ENCODE data around the gene MYH14.
"Not testable (repeated sequence)": the region's sequence is repeated elsewhere in the genome, so short reads cannot be mapped to it uniquely, and the experiment has no call there.

MYH14 gene

DNA sequence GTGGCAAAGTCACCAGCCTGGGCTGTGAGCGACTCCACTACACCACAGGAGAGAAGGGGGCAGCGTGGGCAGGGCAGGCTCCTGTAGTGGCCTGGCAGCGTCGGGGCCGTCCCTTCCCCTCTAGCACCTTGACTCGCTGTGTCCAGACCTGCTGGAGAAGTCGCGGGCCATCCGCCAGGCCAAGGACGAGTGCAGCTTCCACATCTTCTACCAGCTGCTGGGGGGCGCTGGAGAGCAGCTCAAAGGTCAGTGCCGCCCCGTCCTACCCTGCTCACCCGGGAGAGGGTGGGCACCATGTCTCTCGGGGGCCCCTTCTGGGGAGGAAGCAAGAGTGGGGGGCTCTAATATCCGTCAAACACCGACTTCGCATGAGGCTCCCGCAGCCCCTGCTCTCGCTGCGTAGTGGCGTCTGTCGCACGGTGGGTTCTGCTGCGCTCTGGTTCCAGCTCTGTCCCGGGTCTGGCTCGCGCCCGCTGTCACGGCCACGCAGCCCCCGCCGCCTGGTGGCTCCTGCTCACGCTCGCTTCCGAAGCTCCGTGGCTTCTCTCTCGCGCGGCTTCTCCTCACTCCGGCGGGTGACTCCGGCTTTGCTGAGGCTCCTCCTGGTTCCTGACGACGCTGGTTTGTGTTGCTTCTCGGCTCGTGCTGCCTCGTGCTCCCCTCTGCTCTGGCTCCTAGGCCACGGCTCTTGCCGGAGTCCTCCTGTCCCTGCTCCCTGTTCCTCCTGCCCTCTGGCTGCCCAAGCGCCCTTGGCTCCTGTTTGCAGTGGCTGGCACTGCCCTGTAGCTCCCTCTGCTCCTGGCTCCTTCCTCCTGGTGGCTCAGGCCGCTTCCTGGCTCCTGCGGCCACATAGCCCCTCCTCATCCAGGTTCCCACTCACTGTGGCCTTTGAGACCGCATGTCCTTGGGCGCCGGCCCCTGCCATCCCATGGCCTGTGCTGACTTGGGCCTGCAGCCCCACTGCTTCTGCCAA, 27.2 kb downstream of the MYH14 start:
- DNase-seq = no peak

DNA sequence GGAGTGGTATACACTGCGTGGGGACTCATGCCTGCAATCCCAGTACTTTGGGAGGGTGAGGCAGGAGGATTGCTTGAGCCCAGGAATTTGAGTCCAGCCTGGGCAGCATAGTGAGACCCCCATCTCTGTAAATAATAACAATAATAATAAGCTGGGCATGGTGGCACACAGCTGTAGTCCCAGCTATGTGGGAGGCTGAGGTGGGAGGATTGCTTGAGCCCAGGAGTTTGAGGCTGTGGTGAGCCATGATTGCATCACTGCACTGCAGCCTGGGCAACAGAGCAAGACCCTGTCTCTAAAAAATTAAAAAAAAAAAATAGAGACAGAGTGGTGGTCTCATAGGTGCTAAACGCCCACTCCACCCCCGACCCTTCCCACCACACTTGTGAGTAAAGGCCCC, 28.0 kb downstream of the MYH14 start:
- not testable (repeated sequence) for DNase-seq

DNA sequence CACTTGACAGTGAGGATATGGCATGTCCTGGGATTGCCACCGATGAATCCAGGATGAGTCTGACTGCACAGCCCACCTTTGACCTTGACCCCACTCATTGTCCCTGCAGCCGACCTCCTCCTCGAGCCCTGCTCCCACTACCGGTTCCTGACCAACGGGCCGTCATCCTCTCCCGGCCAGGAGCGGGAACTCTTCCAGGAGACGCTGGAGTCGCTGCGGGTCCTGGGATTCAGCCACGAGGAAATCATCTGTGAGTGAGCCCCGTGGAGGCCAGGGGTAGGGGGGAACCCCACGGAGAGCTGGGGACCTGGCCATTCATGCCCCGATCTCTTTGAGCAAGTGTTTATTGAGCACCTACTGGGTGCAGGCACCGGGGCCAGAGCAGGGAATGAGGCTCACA, 28.4 kb downstream of the MYH14 start:
- DNase-seq = no peak

DNA sequence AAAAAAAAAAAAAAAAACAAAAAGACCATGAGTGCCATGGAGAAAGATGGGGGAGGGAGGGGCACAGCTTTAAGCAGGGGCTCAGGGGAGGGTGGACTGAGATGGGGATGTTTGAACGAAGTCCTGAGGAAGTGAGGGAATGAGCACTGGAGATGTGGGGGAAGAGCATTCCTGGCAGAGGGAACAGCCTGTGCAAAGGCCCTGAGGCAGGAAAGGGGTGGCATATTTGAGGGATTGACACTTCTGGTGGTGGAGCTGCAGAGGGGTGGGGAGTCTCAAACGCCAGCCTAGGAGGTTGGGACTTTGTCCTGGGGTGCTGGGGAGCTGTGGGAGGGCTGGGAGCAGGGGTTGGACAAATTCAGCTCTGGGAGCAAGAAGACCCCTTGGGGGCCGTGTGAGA, 29.2 kb downstream of the MYH14 start:
- DNase-seq = no peak

DNA sequence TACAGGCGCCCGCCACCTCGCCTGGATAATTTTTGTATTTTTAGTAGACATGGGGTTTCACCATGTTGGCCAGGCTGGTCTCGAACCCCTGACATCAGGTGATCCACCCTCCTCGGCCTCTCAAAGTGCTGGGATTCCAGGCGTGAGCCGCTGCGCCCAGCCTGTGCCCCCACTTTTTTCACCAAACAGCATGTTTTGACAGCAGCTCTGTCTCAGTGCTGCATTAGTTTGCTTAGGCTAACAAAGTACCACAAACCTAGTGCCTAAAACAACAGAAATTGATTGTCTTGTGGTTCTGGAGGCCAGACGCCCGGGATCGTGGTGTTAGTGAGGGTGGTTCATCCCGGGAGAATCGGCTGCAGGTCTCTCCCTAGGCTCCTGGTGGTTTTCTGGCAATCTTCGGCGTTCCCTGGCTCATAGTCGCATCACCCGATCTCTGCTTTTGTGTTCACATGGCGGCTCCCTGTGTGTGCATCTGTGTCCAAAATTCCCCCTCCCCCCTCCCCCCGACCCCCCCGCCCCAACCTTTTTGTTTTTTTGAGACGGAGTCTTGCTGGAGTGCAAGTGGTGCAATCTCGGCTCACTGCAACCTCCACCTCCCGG, 30.0 kb downstream of the MYH14 start:
- no peak for DNase-seq

DNA sequence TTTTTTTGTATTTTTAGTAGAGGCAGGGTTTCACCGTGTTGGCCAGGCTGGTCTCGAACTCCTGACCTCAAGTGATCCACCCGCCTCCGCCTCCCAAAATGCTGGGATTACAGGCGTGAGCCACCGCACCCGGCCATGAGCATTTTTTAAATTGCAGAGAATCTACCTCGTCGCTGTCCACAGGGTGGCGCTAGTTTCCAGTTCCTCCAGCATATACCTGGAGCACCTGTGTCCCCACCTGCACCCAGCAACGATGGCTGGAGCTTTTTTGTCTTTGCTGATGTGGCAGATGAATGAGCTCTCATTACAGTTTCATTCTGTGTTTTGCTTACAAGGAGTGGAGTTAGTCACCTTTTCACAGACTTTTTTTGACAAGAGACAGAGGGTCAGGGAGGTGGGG, 34.1 kb downstream of the MYH14 start:
- not testable (repeated sequence) for DNase-seq

DNA sequence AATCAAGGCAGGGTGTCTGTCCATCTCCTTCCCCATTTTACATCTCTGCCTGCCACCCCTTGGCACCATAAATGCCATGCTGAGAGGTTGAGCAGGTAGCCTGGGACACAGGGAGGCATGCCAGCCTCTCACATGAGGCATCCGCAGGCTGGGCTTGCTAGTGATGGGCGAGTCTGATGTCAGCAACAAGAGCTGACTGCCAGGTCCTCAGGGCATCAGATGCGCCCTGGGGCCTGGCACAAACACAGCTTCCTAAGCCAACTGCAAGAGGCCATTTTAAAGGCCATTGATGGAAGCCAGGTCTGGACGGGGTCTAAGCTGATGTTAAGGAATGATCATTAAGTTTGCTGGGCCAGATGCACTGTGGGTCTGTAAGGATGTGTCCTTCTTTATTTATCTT, 34.6 kb downstream of the MYH14 start:
- no peak for DNase-seq

DNA sequence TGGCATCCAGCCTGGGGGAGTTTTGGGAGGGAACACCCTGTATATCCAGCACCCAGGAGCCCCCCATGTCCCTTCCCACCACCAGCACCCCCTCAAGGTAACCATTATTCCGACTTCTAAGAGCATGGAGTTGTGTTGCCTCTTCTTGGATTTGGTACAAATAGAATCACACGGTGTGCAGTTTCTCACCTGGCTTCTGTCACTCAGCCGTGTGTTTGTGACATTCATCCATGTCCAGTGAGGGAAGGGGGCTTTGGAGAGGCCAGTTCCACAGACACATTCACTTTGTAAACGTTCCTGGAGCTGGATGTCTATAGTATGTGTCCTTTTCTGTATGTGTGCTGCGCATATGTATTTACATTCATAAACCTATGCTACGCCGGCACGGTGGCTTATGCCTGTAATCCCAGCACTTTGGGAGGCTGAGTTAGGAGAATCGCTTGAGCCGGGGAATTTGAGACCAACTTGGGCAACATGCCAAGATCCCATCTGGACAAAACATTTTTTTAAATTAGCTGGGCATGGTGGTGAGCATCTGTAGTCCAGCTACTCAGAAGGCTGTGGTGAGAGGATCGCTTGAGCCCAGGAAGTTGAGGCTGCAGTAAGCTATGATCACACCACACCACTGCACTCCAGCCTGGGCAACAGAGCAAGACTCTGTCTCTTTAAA, 36.6 kb downstream of the MYH14 start:
- no peak for DNase-seq

DNA sequence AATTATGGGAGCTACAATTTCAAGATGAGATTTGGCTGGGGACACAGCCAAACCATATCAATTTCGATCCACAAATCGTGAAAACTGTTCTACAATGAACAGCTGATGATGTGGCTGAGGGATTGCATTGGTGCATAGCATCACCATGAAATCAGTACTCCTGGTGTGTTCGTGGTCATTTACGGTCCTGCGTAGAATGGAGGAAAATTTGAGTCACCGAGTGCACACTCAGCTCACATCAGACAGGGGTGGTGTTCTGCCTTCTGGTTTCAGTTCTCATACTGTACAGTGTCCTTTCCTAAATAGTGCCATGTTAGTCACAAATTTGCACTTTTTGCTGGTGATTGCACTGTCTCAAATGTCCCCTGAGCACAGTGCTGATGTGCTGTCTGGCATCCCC, 39.2 kb downstream of the MYH14 start:
- DNase-seq = no peak

DNA sequence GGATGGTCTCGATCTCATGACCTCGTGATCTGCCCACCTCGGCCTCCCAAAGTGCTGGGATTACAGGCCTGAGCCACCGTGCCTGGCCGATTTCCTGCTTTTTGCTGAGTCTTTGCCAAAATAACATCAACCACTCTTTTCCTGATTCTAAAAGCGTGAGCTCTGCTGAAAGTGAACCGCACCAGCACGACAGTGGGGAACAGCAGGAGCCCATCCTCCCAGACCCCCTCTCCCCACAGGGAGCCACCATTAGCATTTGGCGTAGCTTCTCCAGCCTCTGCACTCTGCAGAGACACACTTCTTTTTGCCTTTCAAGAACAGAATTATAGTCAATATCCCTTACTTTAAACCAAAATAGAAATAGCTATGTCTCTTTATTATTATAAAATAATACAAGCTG, 41.3 kb downstream of the MYH14 start:
- DNase-seq = no peak

DNA sequence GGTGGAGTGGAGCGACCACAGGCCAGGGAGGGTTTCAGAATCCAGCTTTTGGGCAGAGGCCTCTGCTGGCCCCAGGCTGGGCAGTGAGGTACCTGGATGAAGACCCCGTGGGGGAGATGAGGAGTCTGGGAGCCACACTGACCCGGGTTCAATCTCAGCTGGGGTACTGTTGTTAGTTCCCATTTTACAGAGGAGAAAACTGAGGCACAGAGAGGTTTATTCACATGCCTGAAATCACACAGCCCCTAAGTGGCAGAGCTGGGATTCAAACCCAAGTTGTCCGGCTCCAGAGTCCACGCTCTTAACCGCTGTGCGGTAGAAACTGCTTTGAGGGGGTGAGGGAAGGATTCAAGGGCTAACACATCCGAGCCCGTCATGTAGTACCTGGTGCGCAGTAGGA, 45.0 kb downstream of the MYH14 start:
- no peak for DNase-seq

DNA sequence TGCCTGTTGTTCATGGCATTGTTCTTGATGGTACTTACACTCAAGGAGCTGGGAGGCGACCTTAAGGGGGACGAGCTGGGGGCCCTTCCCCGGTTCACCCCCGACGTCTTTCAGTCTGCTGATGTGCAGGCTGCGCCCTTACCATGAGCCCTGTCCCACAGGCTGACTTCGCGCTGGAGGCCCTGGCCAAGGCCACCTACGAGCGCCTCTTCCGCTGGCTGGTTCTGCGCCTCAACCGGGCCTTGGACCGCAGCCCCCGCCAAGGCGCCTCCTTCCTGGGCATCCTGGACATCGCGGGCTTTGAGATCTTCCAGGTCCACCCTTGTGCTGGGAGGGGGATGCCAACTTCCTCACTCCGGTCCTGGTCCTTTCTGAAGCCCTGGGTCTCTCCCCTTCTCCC, 45.4 kb downstream of the MYH14 start:
- DNase-seq = no peak

DNA sequence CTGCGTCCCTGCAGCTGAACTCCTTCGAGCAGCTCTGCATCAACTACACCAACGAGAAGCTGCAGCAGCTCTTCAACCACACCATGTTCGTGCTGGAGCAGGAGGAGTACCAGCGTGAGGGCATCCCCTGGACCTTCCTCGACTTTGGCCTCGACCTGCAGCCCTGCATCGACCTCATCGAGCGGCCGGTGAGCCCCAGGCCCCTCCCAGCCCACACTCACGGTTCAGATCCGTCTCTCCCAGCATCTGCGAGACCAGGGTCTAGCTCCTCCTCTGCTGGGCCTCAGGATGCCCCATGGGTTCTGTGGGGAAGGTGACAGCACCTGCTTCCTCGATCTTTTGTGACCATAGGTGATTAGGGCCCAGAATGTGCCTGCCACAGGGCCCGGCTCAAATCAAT, 46.2 kb downstream of the MYH14 start:
- no peak for DNase-seq

DNA sequence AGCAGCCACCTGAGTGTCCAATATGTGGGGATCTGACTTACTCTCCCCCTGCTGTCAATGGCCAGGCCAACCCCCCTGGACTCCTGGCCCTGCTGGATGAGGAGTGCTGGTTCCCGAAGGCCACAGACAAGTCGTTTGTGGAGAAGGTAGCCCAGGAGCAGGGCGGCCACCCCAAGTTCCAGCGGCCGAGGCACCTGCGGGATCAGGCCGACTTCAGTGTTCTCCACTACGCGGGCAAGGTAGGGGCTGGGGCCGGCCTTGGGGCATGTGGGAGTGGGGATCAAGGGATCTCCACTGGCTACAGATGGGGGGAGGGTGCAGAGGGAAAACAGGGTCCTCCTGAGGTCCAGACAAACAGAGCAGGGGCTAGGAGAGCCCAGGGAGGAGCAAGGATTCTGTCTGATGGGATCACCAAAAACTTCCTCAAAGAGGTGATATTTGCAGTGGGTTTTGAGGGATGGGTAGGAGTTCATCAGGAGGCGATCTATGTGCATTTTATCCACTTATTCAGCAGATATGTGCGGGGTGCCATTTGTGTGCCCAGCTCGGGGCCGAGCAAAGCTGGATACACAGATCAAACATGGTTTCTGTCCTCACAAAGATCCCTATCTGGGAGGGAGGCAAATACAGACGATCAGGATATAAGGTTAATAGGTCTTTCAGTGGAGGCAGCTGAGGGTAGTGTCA, 47.2 kb downstream of the MYH14 start:
- DNase-seq = no peak

DNA sequence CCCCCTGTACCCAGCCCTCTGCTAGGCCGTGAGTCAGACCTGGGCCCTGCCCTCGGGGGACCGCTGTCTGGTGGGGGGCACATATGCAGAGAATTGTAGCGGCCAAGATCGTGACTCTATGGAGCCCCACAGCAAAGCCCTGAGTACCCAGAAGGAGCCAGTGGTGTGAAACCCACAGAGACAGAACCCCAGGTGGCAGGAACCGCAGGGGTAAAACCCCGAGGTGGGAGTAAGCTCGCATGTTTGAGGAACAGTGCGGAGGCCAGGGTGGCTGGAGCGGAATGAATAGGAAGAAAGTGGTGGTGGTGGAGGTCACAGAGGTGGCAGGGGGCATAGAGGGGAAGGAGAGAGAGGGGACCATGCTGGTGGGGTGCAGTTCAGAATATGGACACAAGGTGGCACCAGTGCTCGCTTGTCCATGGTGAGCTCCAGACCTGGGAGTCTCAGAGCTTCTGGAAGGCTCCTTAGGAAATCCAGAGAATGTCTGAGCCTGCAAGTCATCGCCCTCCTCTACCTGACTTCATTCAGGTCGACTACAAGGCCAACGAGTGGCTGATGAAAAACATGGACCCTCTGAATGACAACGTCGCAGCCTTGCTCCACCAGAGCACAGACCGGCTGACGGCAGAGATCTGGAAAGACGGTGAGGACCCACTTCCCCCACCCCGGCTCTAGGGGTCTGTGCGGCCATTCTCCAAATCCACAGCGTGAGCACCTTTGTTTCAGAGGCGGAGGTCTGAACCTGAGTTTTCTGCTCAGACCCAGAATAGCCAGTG, 48.9 kb downstream of the MYH14 start:
- no peak for DNase-seq

DNA sequence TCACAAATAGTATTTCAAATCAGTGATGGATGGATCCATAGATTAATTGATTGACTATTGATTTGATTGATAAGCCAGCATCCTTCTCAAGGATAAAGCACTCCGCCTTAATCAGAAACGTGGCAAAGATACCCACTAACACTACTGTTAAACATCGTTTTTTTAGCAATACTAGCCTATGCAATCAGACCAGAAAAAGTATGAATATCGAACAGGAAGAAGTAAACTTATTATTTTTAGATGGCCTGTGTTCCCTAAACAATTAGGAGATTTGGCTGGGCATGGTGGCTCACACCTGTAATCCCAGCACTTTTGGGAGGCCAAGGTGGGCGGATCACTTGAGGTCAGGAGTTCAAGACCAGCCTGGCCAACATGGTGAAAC, 49.5 kb downstream of the MYH14 start:
- DNase-seq = no peak

DNA sequence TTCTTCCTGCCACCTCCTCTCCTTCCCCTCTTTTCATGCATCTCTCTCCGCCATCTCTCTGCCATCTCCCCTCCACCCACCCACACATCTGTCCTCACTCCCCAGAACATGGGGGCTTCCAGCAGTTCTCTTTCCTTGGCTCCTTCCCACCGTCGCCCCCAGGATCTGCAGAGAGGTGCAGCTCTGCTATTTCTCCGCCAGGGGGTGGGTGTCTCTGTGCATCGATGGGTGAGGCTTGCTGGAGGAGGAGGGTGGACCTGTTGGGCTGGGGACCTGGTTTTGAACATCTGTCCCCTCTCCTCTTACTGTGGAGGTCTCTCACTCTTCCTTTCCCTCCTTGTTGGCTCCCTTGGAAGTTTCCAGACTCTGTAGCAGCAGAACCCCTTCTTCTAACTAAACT, 51.7 kb downstream of the MYH14 start:
- DNase-seq = no peak

DNA sequence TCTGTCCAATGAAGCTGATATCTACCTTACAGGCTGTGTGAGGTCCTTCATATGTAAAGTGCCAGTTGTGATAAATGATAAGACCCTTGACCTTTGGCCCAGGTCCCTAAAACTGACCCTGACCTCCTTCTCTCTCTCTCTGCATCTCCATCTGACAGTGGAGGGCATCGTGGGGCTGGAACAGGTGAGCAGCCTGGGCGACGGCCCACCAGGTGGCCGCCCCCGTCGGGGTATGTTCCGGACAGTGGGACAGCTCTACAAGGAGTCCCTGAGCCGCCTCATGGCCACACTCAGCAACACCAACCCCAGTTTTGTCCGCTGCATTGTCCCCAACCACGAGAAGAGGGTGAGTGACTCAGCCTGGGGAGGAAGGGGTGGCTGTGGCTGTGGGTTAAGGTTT, 53.7 kb downstream of the MYH14 start:
- DNase-seq = no peak

DNA sequence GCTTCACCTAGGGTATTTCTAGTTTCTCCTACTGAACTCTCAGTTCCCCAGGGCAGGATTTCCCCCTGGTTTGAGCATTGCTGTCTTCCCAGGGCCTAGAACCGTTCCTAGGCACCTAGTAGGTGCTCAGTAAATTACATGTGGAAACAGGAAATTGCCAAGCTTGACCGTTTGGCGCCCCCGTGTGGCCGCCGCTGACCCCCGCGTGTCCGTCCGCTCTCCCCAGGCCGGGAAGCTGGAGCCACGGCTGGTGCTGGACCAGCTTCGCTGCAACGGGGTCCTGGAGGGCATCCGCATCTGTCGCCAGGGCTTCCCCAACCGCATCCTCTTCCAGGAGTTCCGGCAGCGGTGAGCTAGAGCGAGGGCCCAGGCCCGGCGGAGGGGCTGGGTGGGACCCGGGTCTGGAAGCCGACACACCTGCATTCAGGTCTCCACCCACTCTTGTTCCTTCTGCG, 55.5 kb downstream of the MYH14 start:
- no peak for DNase-seq

DNA sequence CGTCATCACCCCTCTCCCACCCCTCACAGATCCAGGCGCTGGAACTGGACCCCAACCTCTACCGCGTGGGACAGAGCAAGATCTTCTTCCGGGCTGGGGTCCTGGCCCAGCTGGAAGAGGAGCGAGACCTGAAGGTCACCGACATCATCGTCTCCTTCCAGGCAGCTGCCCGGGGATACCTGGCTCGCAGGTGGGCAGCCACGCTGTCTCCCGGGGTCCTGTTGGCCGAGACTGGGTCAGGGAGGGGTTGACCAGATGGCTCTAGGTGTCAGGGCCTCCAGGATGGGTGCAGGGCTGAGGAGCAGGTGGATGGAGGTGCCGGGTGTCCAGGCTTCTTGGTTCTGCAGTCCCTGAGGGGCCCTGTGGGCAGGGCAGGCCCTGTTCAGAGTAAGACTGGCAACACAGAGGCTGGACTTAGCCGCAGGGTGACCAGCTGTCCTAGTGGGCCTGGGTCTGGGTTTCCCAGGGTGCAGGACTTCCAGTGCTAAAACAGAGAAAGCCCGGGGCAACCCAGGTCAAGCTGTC, 58.1 kb downstream of the MYH14 start:
- no peak for DNase-seq

DNA sequence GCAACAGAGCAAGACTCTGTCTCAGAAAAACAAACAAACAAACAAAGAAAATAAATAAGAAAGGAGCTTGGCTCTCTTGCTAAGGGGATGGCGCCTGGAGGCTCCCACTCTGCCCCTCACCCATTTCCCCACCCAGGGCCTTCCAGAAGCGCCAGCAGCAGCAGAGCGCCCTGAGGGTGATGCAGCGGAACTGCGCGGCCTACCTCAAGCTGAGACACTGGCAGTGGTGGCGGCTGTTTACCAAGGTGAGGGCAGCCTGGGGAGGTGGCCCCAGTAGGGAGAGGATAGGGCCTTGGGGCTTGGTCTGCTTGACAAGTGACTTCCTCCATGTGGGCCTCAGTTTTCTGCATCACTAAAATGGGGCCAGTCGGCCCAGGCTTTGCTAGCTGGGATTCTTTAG, 59.8 kb downstream of the MYH14 start:
- no peak for DNase-seq

DNA sequence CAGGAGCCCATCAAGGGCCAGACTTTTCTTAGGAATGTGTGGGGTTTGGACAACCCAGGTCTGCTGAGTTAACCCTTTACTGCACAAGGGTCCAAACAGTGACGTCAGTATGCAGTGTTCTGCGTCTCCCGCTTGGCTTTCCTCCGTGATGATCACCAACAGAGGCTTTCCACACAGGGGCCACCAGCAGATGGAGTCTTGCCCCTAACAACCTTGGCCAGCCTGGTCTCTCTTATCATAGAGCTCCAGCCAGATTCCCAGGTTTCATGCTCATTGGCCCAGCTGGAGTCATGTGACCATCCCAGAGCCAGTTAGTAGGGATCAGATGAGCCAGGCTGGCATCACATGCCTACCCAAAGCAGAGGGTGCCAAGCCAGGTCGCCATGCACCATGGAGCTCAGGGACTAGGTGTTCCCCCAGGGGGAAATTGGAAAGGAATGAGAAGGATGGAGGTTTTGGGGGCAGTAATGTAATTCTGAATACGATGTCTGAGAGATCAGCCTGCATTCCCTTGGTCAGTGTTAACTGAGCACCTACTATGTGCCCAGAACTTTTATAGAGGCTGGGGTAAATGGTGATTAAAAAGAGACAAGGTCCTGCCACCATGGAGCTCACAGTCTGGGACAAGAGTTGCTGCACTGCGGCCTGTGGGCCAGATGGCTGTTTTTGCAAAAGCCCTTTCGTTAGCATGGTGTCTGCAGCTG, 61.2 kb downstream of the MYH14 start:
- no peak for DNase-seq

All from NCI-H2171 (cell line).